T47D (cell line): ENCODE measurements around the gene MYOM1.
"Not testable (repeated sequence)": the region's sequence is repeated elsewhere in the genome, so short reads cannot be mapped to it uniquely, and the experiment has no call there.

Experiments
- DNase-seq, 2 experiments: peaks; one replicate each; pipeline versions ENCODE4 v3.0.0 to v3.0.0-alpha.2; 2011 to 2012; ENCODE audit warnings: low read depth in 1 of 2, low spot score in 1 of 2
- JUND ChIP-seq: IDR thresholded peaks from 2 replicates; pipeline ENCODE4 v1.6.1; 2012; ENCODE audit warnings: low read depth
- in situ Hi-C: cut with HindIII; loops from 2 replicates; pipeline ENCODE4 v1.10.0; 2016; ENCODE audit warnings: low sequenced_read_pairs, low pct_unique_long_range_greater_than_20kb

MYOM1 gene

GRCh38 chr18:3036108-3036507 is 183.7 kb downstream of the MYOM1 start:
- no peak for TF ChIP-seq JUND
- in situ Hi-C loops: no loop called here
- no peak for DNase-seq

DNA sequence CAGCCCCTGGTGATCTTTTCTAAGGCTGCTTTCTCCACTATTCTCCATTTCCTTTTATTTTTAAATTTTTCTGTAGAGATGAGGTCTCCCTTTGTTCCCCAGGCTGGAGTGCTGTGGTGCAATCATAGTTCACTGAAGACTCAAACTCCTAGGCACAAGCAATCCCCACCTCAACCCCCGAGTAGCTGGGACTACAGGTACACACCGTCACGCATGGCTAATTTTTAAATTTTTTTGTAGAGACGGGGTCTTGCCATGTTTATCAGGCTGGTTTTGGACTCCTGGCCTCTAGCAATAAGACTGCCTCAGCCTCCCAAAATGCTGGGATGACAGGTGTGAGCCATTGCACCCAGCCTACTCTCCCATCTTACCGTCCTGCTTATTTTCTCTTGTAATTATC is 184.1 kb downstream of the MYOM1 start:
- no peak for DNase-seq
- in situ Hi-C loops: no loop called here
- no peak for TF ChIP-seq JUND

DNA sequence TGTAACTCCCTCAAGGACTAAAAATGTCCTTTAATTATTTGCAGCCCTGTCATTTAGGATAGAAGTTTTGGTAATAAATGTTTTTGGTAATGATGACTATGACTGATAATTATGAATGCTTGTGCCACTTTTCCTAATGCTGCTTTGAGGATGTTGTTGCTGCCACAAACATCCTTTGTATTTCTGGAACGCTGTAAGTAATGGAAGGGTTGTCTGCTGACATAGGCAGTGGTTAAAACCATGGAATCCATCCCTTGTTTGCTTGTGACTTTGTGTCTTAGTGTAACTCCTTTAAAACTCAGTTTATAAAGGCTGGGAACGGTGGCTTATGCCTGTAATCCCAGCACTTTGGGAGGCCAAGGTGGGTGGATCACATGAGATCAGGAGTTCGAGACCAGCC is 187.0 kb downstream of the MYOM1 start:
- in situ Hi-C loops: no loop called here
- DNase-seq: no peak
- no peak for TF ChIP-seq JUND

- in situ Hi-C loops: no loop called here
- no peak for DNase-seq
- no peak for TF ChIP-seq JUND
Observed at GRCh38 chr18:3029215-3029952, 190.4 kb downstream of the MYOM1 start.

- DNase-seq, in situ Hi-C loops: not testable (repeated sequence)
Observed at GRCh38 chr18:3028115-3028514, 191.7 kb downstream of the MYOM1 start.

DNA sequence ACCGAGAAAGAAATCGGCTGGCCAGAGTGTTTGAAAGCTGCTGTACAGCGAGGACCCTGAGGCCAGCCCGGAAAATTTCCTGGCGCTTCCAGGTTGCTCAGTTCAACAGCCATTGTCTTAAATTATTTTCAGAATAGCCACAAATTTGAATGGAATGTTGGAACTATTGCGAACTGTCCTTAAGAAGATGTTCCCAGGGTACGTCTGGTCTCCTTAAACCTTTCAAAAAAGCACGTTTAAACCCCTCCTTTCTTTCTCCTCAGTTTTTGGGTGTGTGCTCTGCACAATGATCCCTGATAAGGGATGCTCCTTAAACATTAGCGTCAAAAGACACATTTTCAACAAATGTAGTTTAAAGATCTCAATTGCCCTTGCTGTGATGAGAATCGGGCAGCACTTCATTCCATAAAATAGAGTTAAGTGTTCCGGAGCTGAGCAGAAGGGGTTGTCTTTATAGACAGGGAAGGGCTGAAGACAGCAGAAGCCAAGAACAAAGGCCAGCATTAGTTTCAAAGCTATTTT is 192.3 kb downstream of the MYOM1 start:
- in situ Hi-C loops: no loop called here
- TF ChIP-seq JUND: no peak
- no peak for DNase-seq

DNA sequence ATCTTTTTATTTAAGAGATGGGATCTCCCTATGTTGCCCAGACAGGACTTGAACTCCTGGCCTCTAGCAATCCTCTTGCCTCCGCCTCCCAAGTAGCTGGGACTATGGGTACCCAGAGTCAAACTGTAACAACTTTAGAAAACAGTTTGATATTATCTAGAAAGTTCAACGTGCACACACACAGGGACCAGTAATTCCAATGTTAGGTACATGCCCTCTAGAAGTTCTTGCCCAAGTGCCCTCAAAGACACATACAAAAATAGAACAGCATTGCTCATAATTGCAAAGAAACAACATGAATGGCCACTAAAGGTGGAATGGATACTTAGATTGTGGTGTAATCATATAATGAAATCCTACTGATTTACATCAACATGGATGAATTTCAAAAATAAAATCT is 194.2 kb downstream of the MYOM1 start:
- DNase-seq: no peak
- no peak for TF ChIP-seq JUND
- in situ Hi-C loops: no loop called here

DNA sequence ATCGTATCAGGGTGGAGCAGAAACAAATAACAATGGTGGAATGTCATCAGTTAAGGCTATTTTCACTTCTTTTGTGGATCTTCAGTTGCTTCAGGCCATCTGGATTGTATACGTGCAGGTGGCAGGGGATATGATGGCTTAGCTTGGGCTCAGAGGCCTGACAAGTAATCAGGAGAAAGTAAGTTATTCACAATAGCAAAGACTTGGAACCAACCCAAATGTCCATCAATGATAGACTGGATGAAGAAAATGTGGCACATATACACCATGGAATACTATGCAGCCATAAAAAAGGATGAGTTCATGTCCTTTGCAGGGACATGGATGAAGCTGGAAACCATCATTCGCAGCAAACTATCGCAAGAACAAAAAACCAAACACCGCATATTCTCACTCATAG is 196.2 kb downstream of the MYOM1 start:
- DNase-seq, in situ Hi-C loops: not testable (repeated sequence)
